Fibroblast of skin of back (primary cell): Measurements from ENCODE around the gene SUSD4.
A peak's percentile ranks its signal among the peaks of the same experiment; 100 is the strongest.

Experiments used
- DNase-seq: peaks from one replicate; pipeline ENCODE4 v3.0.0-alpha.2; 2013

The SUSD4 gene

DNA sequence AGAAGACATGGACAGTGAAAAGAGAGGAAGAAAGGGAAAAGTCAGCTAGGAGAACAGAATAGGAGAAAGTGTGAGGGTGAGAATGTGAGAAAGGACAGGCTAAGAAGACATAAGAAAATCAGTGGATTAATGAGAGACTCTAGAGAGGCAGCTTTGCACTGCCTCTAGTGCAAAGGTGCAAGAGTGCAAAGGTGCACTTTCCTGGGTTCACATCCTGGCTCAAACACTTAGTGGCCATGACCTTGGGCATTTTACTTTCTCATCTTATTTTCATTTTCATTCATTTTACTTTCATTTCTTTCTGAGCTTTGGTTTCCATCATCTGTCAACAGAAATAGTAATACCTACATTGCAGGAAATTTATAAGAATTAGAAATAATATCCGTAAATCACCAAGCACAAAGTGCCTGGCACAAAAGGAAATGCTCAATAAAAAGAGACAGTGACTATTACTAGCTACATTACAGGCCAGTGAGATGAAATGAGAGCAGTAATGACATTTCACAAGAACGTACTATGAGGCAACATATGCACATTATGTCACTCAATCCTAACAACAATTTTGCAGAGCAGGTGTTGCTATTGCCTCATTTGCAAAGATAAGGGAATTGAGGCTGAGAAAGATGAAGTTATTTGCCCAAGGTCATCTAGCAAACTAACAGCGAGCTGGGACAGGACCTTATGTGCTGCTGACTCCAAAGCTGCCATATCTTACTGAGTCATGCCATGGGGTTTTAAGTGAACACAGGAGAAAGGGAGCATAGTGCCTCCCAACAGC, 113.9 kb downstream of the SUSD4 start:
- no peak for DNase-seq

DNA sequence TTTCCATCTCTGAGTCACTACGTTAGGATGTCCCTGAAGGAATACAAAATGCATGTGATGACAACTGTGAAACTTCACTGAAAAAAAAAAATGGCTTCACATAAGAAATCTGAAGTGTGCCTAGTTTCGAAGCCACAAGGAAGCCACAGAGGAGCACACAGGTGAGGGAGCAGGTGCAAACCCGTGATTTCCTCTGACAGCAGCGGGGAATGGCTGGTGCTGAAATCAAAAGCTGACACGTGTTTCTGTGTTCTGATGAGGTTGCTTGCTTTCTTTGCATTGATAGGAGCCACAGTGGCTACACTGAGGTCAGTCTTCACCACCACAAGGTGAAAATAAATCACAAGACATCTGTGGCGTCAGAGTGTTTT, 115.2 kb downstream of the SUSD4 start:
- DNase-seq = no peak

DNA sequence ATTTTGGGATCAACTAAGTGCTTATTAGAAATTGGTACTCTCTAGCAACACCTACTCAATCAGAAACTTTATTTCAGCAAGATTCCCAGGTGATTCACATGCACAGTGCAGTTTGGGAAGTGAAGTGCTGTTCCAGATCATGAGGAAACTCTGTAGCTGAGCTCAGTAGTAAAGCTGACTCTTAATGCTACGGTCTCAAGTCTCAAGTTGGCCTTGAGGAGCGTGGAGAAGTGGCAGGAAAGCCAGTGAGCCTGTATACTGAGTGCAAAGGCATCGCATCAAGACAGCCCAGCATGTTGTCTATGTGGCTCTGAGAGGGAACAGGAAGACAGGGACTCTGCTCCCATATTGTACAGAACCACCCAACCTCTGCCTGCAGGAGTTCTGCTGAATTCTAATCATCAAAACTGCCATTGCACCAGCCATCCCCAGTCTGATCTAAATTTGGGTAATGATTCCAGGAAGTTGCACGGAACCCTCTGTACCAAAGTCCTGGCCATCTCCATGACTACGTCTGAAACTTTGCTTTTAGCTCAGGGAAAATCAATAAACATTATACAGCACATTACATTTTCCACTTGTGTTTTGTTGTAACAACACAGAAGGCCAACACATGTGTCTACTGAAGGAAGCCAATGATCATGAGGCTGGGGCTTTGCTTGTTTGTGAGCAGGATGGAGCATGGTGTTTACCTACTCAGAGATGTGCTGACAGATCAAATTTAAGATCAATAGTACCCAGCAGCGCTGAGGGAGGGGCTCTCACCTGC, 115.8 kb downstream of the SUSD4 start:
- no peak for DNase-seq

DNA sequence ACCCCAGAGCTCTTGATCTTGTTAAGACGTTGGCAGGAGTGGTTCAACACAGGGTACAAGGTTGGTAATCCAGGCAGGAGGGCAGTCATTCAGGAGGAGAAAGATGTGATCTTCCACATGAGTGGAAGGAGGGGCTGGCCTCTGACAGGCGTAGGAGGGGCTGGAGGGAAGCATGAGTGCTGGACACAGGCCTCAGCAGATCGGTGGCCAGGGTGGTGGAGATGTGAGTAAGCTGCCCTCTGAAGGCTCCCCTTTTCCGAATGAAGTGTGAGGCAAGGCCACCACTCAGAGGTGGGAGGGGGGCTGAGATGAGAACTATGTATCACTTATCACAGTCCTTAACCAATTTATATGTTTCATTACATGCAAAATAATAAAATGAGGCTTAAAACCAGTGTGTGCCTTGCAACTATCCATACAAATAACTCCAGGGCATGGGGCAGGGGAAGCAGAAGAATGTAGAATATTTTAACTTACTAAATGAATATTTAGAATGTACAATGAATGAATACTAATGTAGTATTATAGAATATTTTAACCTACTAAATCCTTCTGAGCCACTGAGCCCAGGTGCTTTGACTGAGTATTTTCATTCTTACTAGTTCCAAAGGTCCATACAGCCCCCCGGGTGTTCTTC, 117.4 kb downstream of the SUSD4 start:
- DNase-seq = no peak

DNA sequence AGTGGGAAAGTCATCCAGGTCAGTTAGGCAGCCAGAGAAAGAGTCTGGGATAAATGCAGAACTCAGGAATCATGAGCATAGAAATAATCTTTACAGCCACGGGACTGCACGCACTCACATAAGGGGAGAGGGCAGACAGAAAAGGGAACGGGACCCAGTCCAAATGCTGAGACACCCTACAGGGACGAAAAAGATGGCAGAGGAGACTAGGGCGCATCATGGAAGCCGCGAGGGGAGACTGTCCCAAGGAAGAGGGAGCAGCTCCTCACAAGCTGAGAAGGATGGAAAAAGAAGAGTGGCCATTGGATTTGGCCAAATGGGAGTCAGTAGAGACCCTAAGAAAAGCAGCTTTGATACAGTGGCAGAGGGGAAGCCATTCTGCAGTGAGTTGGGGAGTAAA, 118.0 kb downstream of the SUSD4 start:
- no peak for DNase-seq

DNA sequence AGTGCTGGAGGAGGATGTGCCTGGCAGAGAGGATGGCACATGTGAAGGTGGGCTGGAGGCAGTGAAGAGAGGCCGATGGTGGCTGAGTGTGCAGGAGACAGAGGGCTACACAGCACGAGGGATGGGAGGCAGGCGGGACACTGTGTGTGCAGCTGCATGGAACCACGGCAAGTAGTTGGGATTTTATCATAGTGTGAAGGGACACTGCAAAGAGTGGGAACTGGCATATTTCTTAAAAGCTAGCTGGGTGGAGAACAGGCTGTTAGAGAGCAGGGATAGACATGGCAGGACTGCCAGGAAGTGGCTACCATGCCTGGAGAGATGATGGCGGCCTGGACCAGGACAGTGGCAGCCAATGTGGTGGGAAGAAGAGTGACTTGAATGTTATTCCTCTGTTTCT, 118.6 kb downstream of the SUSD4 start:
- no peak for DNase-seq

DNA sequence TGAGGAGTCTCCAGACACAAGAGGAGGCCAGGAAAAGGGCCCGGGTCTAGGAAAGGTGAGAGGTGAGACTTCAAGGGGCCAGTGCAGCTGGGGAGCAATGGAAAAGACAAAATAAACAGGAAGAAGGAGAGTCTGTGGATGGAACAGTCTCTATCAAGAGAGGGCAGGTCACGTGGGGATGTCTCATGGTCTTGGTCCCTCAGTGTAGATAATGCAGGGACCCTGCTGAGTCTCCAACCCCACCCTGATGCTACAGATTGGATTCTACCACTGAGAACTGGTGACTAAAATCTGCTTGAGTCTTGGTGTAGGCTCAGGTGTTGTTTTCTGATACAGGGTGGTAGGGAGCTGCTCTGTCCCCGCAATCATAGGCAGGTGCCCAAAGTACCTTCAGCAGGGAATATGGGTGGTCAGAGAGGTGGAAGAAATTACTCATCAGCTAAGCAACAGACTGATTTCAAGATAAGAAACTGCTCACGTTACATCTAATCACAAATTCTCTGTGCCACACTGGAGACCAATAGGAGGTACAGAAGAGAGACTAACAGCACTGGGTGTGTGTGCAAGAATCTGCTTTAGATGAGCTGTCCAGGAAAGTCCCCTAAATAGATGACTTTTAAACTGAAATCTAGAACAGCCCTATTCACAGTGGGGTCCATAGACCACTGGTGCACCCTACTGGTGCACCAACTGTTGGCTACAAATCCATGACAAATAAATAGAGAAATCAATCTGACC, 119.4 kb downstream of the SUSD4 start:
- no peak for DNase-seq

DNA sequence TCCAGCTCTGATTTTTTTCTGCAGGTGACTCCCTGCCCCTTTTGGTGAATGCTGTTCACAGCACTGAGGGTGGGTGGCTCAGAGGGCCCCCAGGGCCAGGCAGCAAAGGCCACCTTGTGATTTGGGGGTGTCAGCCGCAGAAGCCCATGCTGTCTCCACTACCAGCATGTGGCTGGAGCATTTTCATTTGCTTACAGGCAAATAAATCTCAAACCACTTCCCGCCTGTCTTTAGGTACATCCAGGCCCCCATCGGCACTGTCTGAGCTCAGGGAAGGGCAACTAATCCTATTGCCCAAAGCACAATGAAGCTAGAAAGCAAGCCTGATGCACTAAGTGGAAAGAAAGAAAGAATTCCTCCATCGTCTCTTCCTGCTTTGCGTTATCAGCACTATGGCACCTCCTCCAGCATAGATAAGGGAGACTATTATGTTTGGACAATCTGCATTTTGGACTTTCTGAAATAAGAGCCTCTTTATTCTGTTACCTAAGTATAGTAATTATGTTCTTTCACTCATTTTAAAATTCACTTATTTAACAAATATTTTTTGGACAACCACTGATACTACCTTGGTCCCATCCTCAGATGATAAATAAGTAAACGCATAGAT, 120.4 kb downstream of the SUSD4 start:
- DNase-seq = no peak

GRCh38 chr1:223242971-223243370, 121.0 kb downstream of the SUSD4 start:
- no peak for DNase-seq

GRCh38 chr1:223242382-223242955, 121.5 kb downstream of the SUSD4 start:
- DNase-seq = peak; percentile 31

- DNase-seq = no peak
Observed at GRCh38 chr1:223240122-223240521, 123.9 kb downstream of the SUSD4 start.

DNA sequence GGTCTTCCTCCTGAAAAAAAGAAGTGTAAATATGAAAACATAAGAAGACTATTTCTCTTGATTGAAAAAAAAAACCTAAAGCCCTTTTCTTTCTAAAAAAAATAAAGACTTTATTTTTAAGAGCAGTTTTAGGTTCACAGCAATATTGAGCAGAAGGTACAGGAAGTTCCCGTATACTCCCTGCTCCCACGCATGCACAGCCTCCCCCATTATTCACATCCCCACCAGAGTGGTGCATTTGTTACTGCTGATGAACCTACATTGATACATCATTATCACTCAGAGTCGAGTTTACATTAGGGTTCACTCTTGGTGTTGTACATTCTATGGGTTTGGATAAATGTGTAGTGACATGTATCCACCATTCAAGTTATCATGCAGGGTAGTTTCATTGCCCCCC, 128.9 kb downstream of the SUSD4 start:
- DNase-seq = no peak

DNA sequence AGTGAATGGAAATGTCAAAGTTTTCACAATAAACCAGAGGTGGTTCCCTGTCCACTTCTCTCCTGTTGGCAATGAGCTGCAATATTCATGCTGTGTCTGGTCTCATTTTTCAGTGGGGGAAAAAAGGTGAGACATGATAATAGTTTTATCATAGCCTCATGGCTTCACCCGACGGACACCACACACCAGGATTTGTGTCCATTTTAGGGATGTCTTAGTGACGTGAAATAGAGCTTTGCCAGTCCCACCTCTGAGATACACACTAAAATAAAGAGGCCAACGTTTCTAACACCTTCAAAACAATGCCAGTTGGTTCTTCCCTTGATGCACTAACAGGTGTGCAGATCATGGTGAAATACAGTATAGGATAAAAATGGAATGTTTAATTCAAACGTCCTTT, 129.4 kb downstream of the SUSD4 start:
- no peak for DNase-seq

DNA sequence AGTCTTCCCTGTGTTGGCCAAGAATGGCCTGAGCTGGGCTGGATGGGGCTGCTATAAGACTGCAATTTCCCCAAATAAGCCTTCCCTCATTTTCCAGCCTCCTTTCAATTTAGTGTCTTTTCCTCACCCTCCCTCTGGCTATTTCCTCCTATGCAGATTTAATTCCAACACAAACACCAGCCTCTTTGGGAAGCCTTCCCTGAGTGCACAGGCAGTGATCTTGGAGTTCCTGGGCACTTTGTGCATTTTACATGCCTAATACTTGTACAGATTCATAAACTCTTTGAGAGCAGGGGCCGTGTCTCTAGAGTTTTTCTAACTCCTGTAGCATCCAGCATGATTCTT, 129.8 kb downstream of the SUSD4 start:
- DNase-seq = no peak

DNA sequence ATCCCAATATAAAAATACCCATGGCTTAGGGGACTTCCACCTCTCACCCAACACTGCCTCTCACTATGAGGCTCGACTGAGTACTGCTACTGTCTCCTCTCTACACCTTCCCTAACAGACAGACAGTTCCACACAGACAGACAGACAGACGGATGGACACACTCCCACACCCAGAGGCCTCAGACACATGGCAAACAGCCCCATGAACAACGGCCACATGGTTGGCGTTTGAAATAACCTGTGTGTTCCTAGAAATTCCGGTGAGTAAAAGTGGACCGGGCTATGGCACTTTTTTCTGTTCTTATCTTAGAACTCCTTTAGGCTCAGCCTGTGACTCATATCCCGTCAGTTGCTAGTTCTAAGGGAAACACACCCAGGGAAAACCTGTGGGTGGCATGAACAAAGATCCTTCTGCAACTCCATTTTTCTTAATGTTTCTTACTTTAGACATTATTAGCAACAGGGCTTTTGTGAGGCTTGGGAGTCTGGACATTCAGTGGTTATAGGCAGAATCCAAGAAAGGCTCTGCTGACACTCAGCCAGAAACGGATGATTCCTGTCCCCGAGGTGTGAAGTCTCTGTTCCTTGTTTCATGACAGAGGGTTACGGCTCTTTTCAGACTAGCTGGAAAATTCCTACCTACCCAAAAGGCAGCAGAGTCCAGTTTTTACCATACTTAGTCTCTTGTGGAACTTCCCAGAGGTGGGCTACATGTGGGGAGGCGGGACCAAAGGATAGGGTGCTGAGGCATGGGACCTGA, 130.4 kb downstream of the SUSD4 start:
- peak; percentile 78 for DNase-seq

- DNase-seq = no peak
Observed at GRCh38 chr1:223233019-223233409, 131.0 kb downstream of the SUSD4 start.

- no peak for DNase-seq
Observed at GRCh38 chr1:223231581-223231980, 132.4 kb downstream of the SUSD4 start.

DNA sequence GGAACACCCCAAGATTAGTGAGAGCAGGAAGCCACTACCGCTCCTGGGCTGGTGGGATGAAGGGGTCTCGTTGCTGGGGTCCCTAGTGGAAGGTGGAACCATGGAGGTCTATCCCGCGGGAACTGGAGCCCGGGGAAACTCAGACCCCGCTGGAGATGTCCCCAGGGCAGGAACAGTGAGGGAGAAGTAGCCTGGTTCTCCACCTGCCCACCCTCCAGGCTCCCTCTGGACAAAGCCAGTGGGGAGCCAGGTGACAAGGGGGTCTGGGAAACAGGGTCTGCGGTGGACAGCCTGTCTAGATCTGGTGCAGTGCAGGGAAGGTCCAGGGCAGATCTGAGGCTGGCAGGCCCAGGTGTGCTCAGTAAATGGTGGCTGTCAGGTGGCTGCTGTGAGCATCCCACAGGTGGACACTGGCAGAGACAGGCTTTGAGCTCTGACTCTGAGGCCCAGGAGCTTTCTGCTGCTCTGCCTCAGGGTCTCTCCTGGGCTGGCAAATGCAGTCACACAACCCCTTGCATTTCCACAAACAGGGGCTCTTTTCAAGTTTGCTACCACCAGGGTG, 132.9 kb downstream of the SUSD4 start:
- DNase-seq = no peak

DNA sequence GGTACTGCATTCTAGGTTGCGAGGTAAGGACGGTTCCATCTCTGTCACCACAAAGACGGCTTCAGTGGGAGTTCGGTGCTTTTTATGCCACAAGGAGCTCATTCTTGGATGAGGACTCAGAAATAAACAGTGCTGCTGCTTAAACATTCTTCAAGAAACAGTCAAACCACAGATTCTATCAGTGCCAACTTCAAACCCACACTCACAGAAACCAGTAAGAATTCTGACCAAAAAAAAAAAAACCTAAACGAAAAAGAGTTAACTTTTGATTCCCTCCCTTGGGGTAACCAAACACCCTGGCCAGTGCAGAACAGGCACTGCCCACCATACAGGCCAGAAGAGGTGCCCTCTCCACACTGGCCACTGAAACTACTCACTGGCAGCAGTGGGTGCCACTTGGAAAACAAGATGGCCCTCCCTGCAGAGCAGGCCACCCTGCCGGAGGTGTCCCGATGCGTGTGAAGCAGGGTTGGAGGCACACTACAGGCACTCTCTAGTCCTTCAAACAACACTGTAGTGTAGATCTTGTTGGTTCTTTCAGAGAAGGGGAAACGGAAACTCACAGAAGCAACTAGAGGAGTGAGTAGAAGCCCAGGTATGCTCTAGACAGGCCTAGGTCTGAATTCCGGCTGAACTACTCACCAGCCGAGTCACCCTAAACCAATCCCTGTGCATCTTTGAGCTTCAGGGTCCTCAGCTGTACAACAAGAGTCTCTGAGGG, 133.7 kb downstream of the SUSD4 start:
- peak; percentile 92 for DNase-seq

- DNase-seq = no peak
Observed at GRCh38 chr1:223229756-223230155, 134.2 kb downstream of the SUSD4 start.
